DND-41 (cell line): ENCODE measurements around the gene COMTD1.
"Not testable (repeated sequence)": the region's sequence is repeated elsewhere in the genome, so short reads cannot be mapped to it uniquely, and the experiment has no call there.

Experiments
- ATAC-seq: fragments of 200-7000 bp; cut with Tn5 transposase; 3 replicates; pipeline ENCODE4 v1.9.1; 2021; ENCODE audit warnings: low read depth; ENCODE audit not compliant: insufficient read depth
- DNase-seq: peaks from one replicate; pipeline ENCODE4 v3.0.0-alpha.2; 2020
- H2AFZ ChIP-seq: 2 replicates; pipeline ENCODE4 v1.6.0; 2012; ENCODE audit warnings: low read depth, low read length
- H3K27ac ChIP-seq: 2 replicates; pipeline ENCODE4 v1.5.1; 2012; ENCODE audit warnings: low read length, inconsistent platforms
- H3K27me3 ChIP-seq: fragments of 200-600 bp; sonication (generic); 2 replicates; pipeline ENCODE4 v1.6.0; 2012; ENCODE audit warnings: low read length, mild to moderate bottlenecking, inconsistent platforms; ENCODE audit not compliant: insufficient read depth, poor library complexity
- H3K36me3 ChIP-seq: 2 replicates; pipeline ENCODE4 v1.5.1; 2012; ENCODE audit warnings: low read length, inconsistent platforms; ENCODE audit not compliant: insufficient read depth
- H3K4me1 ChIP-seq: 2 replicates; pipeline ENCODE4 v1.5.1; 2012; ENCODE audit warnings: mild to moderate bottlenecking, low read length; ENCODE audit not compliant: insufficient read depth
- H3K4me2 ChIP-seq: 2 replicates; pipeline ENCODE4 v1.6.0; 2012; ENCODE audit warnings: mild to moderate bottlenecking, moderate library complexity, low read length, inconsistent platforms; ENCODE audit not compliant: insufficient read depth
- H3K4me3 ChIP-seq, 2 experiments: fragments of 200-600 bp in 1 of 2; shearing (Covaris generic) in 1 of 2; 2 replicates each; pipeline ENCODE4 v1.5.1; 2012 to 2016; ENCODE audit warnings: inconsistent platforms in 2 of 2, low read length in 2 of 2, mild to moderate bottlenecking in 2 of 2, low read depth in 1 of 2, moderate library complexity in 1 of 2
- H3K79me2 ChIP-seq: 2 replicates; pipeline ENCODE4 v1.6.0; 2012; ENCODE audit warnings: low read length, inconsistent platforms; ENCODE audit not compliant: insufficient read depth
- H3K9ac ChIP-seq: 2 replicates; pipeline ENCODE4 v1.6.0; 2012; ENCODE audit warnings: low read depth, mild to moderate bottlenecking, inconsistent platforms, low read length, moderate library complexity
- H3K9me3 ChIP-seq: 2 replicates; pipeline ENCODE4 v1.5.1; 2012; ENCODE audit warnings: low read length, moderate library complexity, mild to moderate bottlenecking, inconsistent platforms; ENCODE audit not compliant: insufficient read depth, severe bottlenecking
- H4K20me1 ChIP-seq: 2 replicates; pipeline ENCODE4 v1.6.0; 2012; ENCODE audit warnings: low read length; ENCODE audit not compliant: insufficient read depth
- EZH2 ChIP-seq: IDR thresholded peaks from 3 replicates; pipeline ENCODE4 v1.6.1; 2012; ENCODE audit warnings: borderline replicate concordance, low read depth, mild to moderate bottlenecking, moderate library complexity, low read length, inconsistent platforms; ENCODE audit not compliant: severe bottlenecking
- TF ChIP-seq, protein P1 (sequence below): IDR thresholded peaks from 2 replicates; pipeline ENCODE4 v1.5.1; 2012; ENCODE audit warnings: borderline replicate concordance, low read length, moderate library complexity, mild to moderate bottlenecking; ENCODE audit not compliant: poor library complexity, severe bottlenecking; ENCODE audit errors: extremely low read depth

Gene COMTD1

DNA sequence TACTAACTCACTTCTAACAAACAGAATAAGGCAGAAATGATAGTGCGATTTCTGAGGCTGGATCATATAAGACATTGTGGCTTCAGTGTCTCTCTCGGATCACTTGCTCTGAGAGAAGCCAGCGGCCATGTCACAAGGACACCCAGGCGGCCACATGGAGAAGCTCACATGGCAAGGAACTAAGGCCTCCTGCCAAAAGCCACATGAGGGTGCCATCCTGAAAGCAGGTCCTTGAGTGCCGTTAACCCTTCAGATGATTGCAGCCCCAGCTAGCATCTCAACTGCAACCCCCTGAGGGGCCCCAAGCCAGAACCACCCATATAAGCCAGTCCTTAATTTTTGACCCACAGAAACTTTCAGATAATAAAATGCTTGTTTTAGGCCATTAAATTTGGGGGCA is 32.0 kb downstream of the COMTD1 start:
- Histone ChIP-seq H3K4me3 (no peak overlapping the region), H3K4me1 (no peaks in the 10 kb centered on the region), H2AFZ (no peak overlapping the region), H3K4me2 (no peak overlapping the region), H3K9ac (no peak overlapping the region), H3K27me3 (no peaks in the 10 kb centered on the region), H3K27ac (no peak overlapping the region), H3K36me3 (no peaks in the 10 kb centered on the region), H3K9me3 (no peaks in the 10 kb centered on the region), H3K79me2 (no peaks in the 10 kb centered on the region), H4K20me1 (no peaks in the 10 kb centered on the region)
- TF ChIP-seq, protein P1, sequence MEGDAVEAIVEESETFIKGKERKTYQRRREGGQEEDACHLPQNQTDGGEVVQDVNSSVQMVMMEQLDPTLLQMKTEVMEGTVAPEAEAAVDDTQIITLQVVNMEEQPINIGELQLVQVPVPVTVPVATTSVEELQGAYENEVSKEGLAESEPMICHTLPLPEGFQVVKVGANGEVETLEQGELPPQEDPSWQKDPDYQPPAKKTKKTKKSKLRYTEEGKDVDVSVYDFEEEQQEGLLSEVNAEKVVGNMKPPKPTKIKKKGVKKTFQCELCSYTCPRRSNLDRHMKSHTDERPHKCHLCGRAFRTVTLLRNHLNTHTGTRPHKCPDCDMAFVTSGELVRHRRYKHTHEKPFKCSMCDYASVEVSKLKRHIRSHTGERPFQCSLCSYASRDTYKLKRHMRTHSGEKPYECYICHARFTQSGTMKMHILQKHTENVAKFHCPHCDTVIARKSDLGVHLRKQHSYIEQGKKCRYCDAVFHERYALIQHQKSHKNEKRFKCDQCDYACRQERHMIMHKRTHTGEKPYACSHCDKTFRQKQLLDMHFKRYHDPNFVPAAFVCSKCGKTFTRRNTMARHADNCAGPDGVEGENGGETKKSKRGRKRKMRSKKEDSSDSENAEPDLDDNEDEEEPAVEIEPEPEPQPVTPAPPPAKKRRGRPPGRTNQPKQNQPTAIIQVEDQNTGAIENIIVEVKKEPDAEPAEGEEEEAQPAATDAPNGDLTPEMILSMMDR = no peak
- no peak for TF ChIP-seq EZH2
- ATAC-seq (no peak), DNase-seq (no peak)

DNA sequence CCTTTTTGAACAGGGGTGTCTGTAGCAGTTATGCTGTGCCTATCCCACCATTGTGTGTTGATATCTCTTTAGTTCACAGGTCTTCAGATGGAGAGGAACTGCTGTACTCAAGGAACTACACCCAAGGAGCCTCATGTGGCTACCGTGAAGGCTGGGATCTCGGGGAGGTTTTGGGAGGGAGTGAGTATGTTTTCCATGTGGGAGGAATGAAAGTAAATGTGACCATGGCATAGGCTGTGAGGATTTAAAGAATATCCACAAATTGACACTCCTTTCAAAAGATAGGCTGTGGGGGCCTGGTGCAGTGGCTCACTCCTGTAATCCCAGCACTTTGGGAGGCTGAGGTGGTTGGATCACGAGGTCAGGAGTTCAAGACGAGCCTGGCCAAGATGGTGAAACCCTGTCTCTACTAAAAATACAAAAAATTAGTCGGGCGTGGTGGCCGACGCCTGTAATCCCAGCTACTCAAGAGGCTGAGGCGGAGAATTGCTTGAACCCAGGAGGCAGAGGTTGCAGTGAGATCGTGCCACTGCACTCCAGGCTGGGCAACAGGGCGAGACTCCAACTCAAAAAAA is 32.6 kb downstream of the COMTD1 start:
- not testable (repeated sequence) for DNase-seq, H3K27ac ChIP-seq, H3K4me2 ChIP-seq, H3K27me3 ChIP-seq, H3K4me1 ChIP-seq, H3K36me3 ChIP-seq, H2AFZ ChIP-seq, H4K20me1 ChIP-seq, H3K9ac ChIP-seq, H3K9me3 ChIP-seq, H3K79me2 ChIP-seq, ATAC-seq, H3K4me3 ChIP-seq

DNA sequence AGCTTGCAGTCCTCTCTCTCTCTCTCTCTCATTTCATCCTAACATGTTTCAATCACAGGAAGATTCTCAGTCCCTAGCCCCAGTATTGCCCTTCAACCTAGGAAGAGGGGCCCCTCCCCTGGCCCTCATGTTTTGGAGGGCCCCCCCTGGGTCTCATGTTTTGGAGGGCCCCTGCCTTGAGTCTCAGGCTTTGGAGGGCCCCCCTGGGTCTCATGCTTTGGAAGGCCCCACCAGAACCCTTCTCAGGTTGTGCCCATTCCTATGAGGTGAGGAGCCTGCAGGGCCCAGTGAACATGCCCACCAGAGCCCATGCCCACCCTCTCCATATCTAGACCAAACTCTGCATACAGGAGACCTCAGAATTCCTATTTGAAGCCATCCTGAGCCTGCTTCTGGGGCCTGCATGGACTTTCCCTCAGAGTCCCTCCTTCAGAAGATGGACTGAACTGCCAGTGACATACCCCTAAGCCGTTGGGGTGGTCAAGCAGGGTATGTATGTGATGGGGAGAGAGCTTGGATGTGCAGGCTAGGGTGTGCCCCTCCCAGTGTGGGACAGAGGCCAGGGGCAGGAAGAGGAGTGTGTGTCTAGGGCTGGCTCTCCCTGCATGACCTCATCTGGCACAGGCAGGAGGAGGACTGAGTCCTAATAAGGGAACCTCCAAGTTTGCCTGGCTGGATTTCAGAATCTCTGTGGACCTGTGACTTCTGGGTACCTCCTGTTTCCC is 33.3 kb downstream of the COMTD1 start:
- H2AFZ ChIP-seq = no peak overlapping the region
- H3K9me3 ChIP-seq = no peaks in the 10 kb centered on the region
- H3K4me3 ChIP-seq = no peak overlapping the region
- no peaks in the 10 kb centered on the region for H3K79me2 ChIP-seq
- TF ChIP-seq, protein P1 = no peak
- TF ChIP-seq EZH2 = no peak
- no peaks in the 10 kb centered on the region for H4K20me1 ChIP-seq
- no peak overlapping the region for H3K4me2 ChIP-seq
- H3K9ac ChIP-seq = no peak overlapping the region
- H3K36me3 ChIP-seq = no peaks in the 10 kb centered on the region
- DNase-seq (no peak), ATAC-seq (no peak)
- H3K27me3 ChIP-seq = no peaks in the 10 kb centered on the region
- no peak overlapping the region for H3K27ac ChIP-seq
- H3K4me1 ChIP-seq = no peaks in the 10 kb centered on the region

DNA sequence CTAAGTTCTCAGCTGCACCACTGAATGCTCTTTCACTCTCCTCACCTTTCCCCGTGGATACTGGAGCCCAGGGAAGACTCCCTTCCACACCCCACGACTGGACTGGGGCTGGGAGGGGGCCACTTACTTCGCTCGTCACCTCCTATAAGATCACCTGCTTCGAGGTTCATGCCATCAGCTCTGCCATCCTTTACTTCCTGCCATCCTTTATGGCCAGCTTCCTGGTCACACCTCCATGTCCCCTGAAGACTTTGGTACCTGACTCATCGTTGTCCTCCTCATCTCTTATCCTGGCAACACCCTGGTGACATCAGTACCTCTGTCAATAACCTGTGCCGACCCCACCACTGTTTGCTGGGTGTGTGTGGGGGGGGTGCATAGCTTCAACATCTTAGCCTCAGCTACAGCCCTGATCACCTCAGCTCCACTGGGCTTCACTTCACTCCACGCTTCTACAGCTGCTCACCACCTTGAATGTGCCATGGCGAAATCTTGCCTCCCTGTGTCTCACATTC is 33.9 kb downstream of the COMTD1 start:
- H3K27me3 ChIP-seq = no peaks in the 10 kb centered on the region

DNA sequence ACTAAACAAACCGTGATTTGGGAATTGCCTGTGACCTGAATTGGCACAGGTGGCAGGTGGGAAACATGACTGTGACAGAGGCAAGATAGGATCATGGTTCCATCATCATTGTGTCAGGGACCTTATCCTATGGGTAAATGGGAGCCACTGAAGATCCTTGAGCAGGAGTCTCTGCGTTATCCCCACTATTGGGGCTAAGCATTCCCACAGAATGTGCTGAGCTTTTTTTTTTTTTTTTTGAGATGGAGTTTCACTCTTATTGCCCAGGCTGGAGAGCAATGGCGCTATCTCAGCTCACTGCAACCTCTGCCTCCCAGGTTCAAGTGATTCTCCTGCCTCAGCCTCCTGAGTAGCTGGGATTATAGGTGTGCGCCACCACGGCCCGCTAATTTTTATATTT is 35.8 kb downstream of the COMTD1 start:
- not testable (repeated sequence) for H3K27ac ChIP-seq, ATAC-seq, H2AFZ ChIP-seq, H3K4me1 ChIP-seq, H3K9me3 ChIP-seq, H4K20me1 ChIP-seq, H3K36me3 ChIP-seq, H3K27me3 ChIP-seq, H3K4me3 ChIP-seq, H3K4me2 ChIP-seq, H3K79me2 ChIP-seq, DNase-seq, H3K9ac ChIP-seq

More for the DNA sequence above, 33.9 kb downstream of the COMTD1 start:
- Histone ChIP-seq H3K9me3 (no peaks in the 10 kb centered on the region), H3K9ac (no peak overlapping the region), H3K4me2 (no peak overlapping the region), H3K4me1 (no peaks in the 10 kb centered on the region), H2AFZ (no peak overlapping the region), H3K36me3 (no peaks in the 10 kb centered on the region), H3K27ac (no peak overlapping the region), H3K4me3 (no peak overlapping the region), H4K20me1 (no peaks in the 10 kb centered on the region), H3K79me2 (no peaks in the 10 kb centered on the region)
- ATAC-seq (no peak), DNase-seq (no peak)
- TF ChIP-seq, protein P1 = no peak
- TF ChIP-seq EZH2 = no peak
